PC-9 (cell line): Measurements from ENCODE around the gene NTF3. TPM values are rescaled to one million over a fixed set of nuclear protein-coding genes. Genes with fewer than 3 reads are reported as not detected.

Experiments used
- BruUV-seq: library from RNA; stranded (reverse); fragments of 400-500 nt; replicated peaks from 2 replicates; lab custom pipeline; 2021; lab: Mats Ljungman, UMichigan
- CTCF ChIA-PET: fragments of 300-600 bp; sonication (Branson Sonifier 250); formaldehyde crosslinking; loops from one replicate; lab custom pipeline; 2022; ENCODE audit warnings: antibody characterized with exemption; lab: Charles Lee
- POLR2A ChIA-PET: fragments of 300-600 bp; sonication (Branson Sonifier 250); formaldehyde crosslinking; loops from one replicate; lab custom pipeline; 2022; ENCODE audit warnings: antibody characterized with exemption; ENCODE audit not compliant: unreplicated experiment; lab: Charles Lee
- DNase-seq, 2 experiments: peaks; one replicate each; pipeline versions ENCODE4 v3.0.0 to v3.0.0-alpha.2; 2015 to 2022; ENCODE audit warnings: mixed read lengths in 1 of 2
- H2AFZ ChIP-seq: fragments of 200-600 bp; sonication (generic); 2 replicates; pipeline ENCODE4 v1.8.1; 2017; ENCODE audit warnings: antibody characterized with exemption
- H3F3A ChIP-seq: fragments of 200-600 bp; sonication (generic); 2 replicates; pipeline ENCODE4 v1.8.1; 2017; ENCODE audit warnings: antibody characterized with exemption, mild to moderate bottlenecking, low read depth; ENCODE audit not compliant: insufficient read depth
- H3K27ac ChIP-seq: fragments of 200-600 bp; sonication (generic); 2 replicates; pipeline ENCODE4 v1.6.1; 2016; ENCODE audit warnings: mixed run types
- H3K27me3 ChIP-seq: fragments of 200-600 bp; sonication (generic); 2 replicates; pipeline ENCODE4 v1.6.1; 2016; ENCODE audit warnings: low read depth, mixed run types; ENCODE audit not compliant: insufficient read depth
- H3K36me3 ChIP-seq: fragments of 200-600 bp; sonication (generic); 2 replicates; pipeline ENCODE4 v1.6.1; 2016; ENCODE audit warnings: low read depth, mixed run types
- H3K4me1 ChIP-seq: fragments of 200-600 bp; sonication (generic); replicated peaks from 2 replicates; pipeline ENCODE4 v1.6.1; 2016; ENCODE audit warnings: mixed run types; ENCODE audit not compliant: insufficient read depth
- H3K4me2 ChIP-seq: fragments of 200-600 bp; sonication (generic); 2 replicates; pipeline ENCODE4 v1.6.1; 2017; ENCODE audit warnings: mixed run types
- H3K4me3 ChIP-seq: fragments of 200-600 bp; sonication (generic); 2 replicates; pipeline ENCODE4 v1.6.1; 2016; ENCODE audit warnings: mixed run types
- H3K79me2 ChIP-seq: fragments of 200-600 bp; sonication (generic); 2 replicates; pipeline ENCODE4 v1.6.1; 2017; ENCODE audit warnings: low read depth, mixed run types
- H3K9me2 ChIP-seq: fragments of 200-600 bp; sonication (generic); 2 replicates; pipeline ENCODE4 v1.8.1; 2017; ENCODE audit warnings: mild to moderate bottlenecking; ENCODE audit not compliant: insufficient read depth
- H3K9me3 ChIP-seq: fragments of 200-600 bp; sonication (generic); 2 replicates; pipeline ENCODE4 v1.8.1; 2016; ENCODE audit warnings: low read depth; ENCODE audit not compliant: insufficient read depth
- H4K20me1 ChIP-seq: fragments of 200-600 bp; sonication (generic); 2 replicates; pipeline ENCODE4 v1.8.1; 2017; ENCODE audit not compliant: insufficient read depth
- CTCF ChIP-seq: fragments of 200-600 bp; sonication (generic); conservative IDR thresholded peaks from 2 replicates; pipeline ENCODE4 v1.6.1; 2017; ENCODE audit warnings: mixed run types, antibody characterized with exemption, mild to moderate bottlenecking, moderate library complexity
- EZH2 ChIP-seq: fragments of 200-600 bp; sonication (generic); IDR thresholded peaks from 2 replicates; pipeline ENCODE4 v1.8.0; 2017; ENCODE audit warnings: antibody characterized with exemption, low read depth
- intact Hi-C: fragments of 100-400 bp; cut with micrococcal nuclease; formaldehyde crosslinking; loops from one replicate; pipeline ENCODE4 v1.10.0; 2022; ENCODE audit not compliant: unreplicated experiment
- total RNA-seq: library from RNA; stranded (reverse); gene quantifications from 2 replicates; pipeline ENCODE4 v1.2.3, GENCODE V29; 2021

NTF3 gene
- total RNA-seq, 1 experiment from 2014 or later, result not detected

DNA sequence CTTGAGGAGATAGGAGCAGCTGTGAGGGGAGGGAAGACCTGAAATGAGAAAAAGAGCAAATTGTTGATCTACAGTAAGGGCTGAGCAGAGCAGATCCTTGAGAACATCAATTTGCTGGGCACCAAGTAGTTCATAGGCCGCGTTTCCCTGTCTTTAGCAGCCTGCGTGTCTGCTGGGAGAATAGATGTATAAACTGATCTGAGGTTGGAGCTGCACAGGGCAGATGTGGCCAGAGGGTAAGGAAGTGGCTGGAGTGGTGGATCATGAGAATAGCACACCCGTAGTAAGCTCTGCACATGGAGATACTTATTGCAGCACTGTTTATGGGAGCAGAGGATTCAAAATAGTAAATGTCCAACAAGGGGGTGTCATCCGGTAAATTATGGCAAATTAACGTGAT is 44.4 kb downstream of the NTF3 start:
- ChIA-PET CTCF (no interaction called here), POLR2A (no interaction called here)
- Histone ChIP-seq H3K27me3 (peaks cover 92% of the 10 kb centered on the region), H3K36me3 (no peaks in the 10 kb centered on the region), H3K4me2 (no peak overlapping the region), H3K27ac (no peak overlapping the region), H4K20me1 (no peaks in the 10 kb centered on the region), H3K79me2 (no peaks in the 10 kb centered on the region), H3K9me3 (no peaks in the 10 kb centered on the region), H2AFZ (no peak overlapping the region), H3K4me1 (no peaks in the 10 kb centered on the region), H3K9me2 (no peaks in the 10 kb centered on the region), H3F3A (no peaks in the 10 kb centered on the region), H3K4me3 (no peak overlapping the region)
- TF ChIP-seq EZH2 (no peak), CTCF (no peak)
- BruUV-seq, result no TSS peak
- intact Hi-C loops, result no loop called here
- DNase-seq, result no peak

- CTCF ChIA-PET, result no interaction called here
- no peak overlapping the region for H2AFZ ChIP-seq
- POLR2A ChIA-PET, result no interaction called here
- no peak overlapping the region for H3K4me2 ChIP-seq
- no TSS peak for BruUV-seq
- no peaks in the 10 kb centered on the region for H4K20me1 ChIP-seq
- peaks cover 75% of the 10 kb centered on the region for H3K27me3 ChIP-seq
- no peaks in the 10 kb centered on the region for H3K4me1 ChIP-seq
- no peak overlapping the region for H3K27ac ChIP-seq
- TF ChIP-seq CTCF, result no peak
- TF ChIP-seq EZH2, result no peak
- no peak for DNase-seq
- intact Hi-C loops, result no loop called here
- peaks cover 4% of the 10 kb centered on the region; the same call in 1 of the 2 replicates for H3F3A ChIP-seq
- no peaks in the 10 kb centered on the region for H3K79me2 ChIP-seq
- H3K9me2 ChIP-seq, result no peaks in the 10 kb centered on the region
- H3K4me3 ChIP-seq, result no peak overlapping the region
- peaks cover 4% of the 10 kb centered on the region; the same call in 1 of the 2 replicates for H3K9me3 ChIP-seq
- H3K36me3 ChIP-seq, result no peaks in the 10 kb centered on the region
Measured at GRCh38 chr12:5478081-5478706, 46.3 kb downstream of the NTF3 start.

GRCh38 chr12:5479761-5480160 is 47.9 kb downstream of the NTF3 start:
- ChIA-PET CTCF (no interaction called here), POLR2A (no interaction called here)
- TF ChIP-seq CTCF, result no peak
- no peak for TF ChIP-seq EZH2
- Histone ChIP-seq H3K4me3 (no peak overlapping the region), H3K36me3 (no peaks in the 10 kb centered on the region), H3K27me3 (peaks cover 65% of the 10 kb centered on the region), H4K20me1 (no peaks in the 10 kb centered on the region), H3K9me2 (no peaks in the 10 kb centered on the region), H3K4me2 (no peak overlapping the region), H3K79me2 (no peaks in the 10 kb centered on the region), H2AFZ (no peak overlapping the region), H3K27ac (no peak overlapping the region), H3K4me1 (no peaks in the 10 kb centered on the region), H3K9me3 (peaks cover 4% of the 10 kb centered on the region; the same call in 1 of the 2 replicates), H3F3A (peaks cover 4% of the 10 kb centered on the region; the same call in 1 of the 2 replicates)
- DNase-seq, result no peak
- intact Hi-C loops, result no loop called here
- BruUV-seq, result no TSS peak
